NCI-H526 treated with DMSO at 0.1 percent for 48 hours (cell line): ENCODE data around the gene PAF1.

Source experiments
- DNase-seq: peaks from one replicate; lab custom pipeline; 2025; lab: John Stamatoyannopoulos, UW

PAF1 gene

GRCh38 chr19:39416152-39417120, 25.5 kb upstream of the PAF1 start:
- no peak for DNase-seq

- no peak for DNase-seq
Measured at GRCh38 chr19:39415111-39416046, 24.5 kb upstream of the PAF1 start.

GRCh38 chr19:39413911-39414608, 23.2 kb upstream of the PAF1 start:
- DNase-seq: no peak

- DNase-seq: peak; percentile 45
Measured at GRCh38 chr19:39413272-39413910, 22.5 kb upstream of the PAF1 start.

- DNase-seq: no peak
Measured at GRCh38 chr19:39412867-39413271, 22.0 kb upstream of the PAF1 start.

- DNase-seq: peak; percentile 99
Measured at GRCh38 chr19:39412100-39412866, 21.4 kb upstream of the PAF1 start, which contains the start of gene PLEKHG2. PLEKHG2 (plus strand) TSS chr19:39412669; CDS start chr19:39414087, 1,418 bp downstream.

GRCh38 chr19:39411832-39412099, 20.9 kb upstream of the PAF1 start:
- DNase-seq: peak; percentile 97

- DNase-seq: no peak
Measured at GRCh38 chr19:39411081-39411831, 20.4 kb upstream of the PAF1 start.

- DNase-seq: no peak
Measured at GRCh38 chr19:39410831-39411080, 19.9 kb upstream of the PAF1 start.

- DNase-seq: no peak
Measured at GRCh38 chr19:39410017-39410830, 19.3 kb upstream of the PAF1 start.

GRCh38 chr19:39409208-39410016, 18.5 kb upstream of the PAF1 start:
- DNase-seq: peak; percentile 83

- DNase-seq: no peak
Measured at GRCh38 chr19:39408392-39409207, 17.7 kb upstream of the PAF1 start.

GRCh38 chr19:39407660-39408391, 16.9 kb upstream of the PAF1 start:
- no peak for DNase-seq

- no peak for DNase-seq
Measured at GRCh38 chr19:39407410-39407659, 16.4 kb upstream of the PAF1 start.

- DNase-seq: peak; percentile 72
Measured at GRCh38 chr19:39406656-39407409, 15.9 kb upstream of the PAF1 start, which contains the start of gene ZFP36. ZFP36 (plus strand) TSS chr19:39406847; CDS start chr19:39406905, 58 bp downstream.

GRCh38 chr19:39405958-39406655, 15.2 kb upstream of the PAF1 start:
- DNase-seq: no peak
